ENCODE data around the gene SRRM3.
"Not testable (repeated sequence)": the region's sequence is repeated elsewhere in the genome, so short reads cannot be mapped to it uniquely, and the experiment has no call there.

DNA sequence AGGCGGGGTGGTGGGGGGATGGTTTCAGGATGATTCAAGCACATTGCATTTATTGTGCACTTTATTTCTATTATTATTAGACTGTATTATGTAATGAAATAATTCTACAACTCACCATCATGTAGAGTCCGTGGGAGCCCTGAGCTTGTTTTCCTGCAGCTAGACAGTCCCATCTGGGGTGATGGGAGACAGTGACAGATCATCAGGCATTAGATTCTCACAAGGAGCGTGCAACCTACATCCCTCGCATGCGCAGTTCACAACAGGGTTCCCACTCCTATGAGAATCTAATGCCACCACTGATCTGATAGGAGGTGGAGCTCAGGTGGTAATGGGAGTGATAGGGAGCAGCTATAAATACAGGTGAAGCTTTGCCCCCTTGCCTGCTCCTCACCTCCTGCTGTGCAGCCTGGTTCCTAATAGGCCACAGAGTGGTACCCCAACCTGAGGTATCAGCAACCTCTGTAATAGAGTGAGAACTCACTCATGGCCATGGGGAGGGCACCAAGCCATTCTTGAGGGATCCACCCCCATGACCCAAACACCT is 40.9 kb downstream of the SRRM3 start:
- not testable (repeated sequence) for TF ChIP-seq EZH2 (IDR thresholded peaks at IDR 0.05; ENCODE audit: low read depth, unreplicated experiment); CTCF (conservative IDR thresholded peaks at IDR 0.05; ENCODE audit: low read depth in 2 of 2); POLR2AphosphoS5 (IDR thresholded peaks at IDR 0.05; ENCODE audit: low read depth); EZH2phosphoT487 (IDR thresholded peaks at IDR 0.05; ENCODE audit: unreplicated experiment); NANOG (IDR thresholded peaks at IDR 0.05; ENCODE audit: borderline replicate concordance)

Measured in GM23338 (cell line).